ENCODE measurements around the gene ADAMTS1. TPM values are rescaled to one million over a fixed set of nuclear protein-coding genes. Genes with fewer than 3 reads are reported as not detected.
A peak's percentile ranks its signal among the peaks of the same experiment; 100 is the strongest.

Gene ADAMTS1
- total RNA-seq, 1 donor from 2014 or later = 122 TPM

DNA sequence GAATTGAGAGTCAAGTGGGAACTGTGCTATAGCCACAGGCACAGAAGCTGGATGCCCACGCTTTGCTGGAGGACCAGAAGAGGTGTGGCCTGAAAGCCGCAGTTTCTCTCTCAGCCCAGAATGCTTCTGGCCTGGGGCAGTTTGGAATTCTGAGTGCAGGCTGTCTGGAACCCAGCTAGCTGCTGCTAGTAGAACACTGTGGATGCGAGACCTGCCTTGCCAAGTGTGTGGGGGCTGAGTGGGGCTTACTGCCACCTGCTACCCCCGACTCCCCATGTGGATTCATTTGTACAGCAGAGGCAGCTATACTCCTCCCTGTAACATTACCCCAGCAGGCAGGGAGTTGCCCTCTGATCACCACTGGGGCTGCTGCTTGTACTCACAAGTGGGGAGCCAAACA is 12.2 kb downstream of the ADAMTS1 start:
- ATAC-seq (peak; percentile 13), DNase-seq (no peak)
- Histone ChIP-seq H3K27me3 (no peaks in the 10 kb centered on the region), H3K4me1 (peaks cover 4% of the 10 kb centered on the region), H3K27ac (no peak overlapping the region), H3K4me3 (no peak overlapping the region), H3K36me3 (peaks cover 18% of the 10 kb centered on the region), H3K9me3 (no peaks in the 10 kb centered on the region)
- TF ChIP-seq, protein P1, sequence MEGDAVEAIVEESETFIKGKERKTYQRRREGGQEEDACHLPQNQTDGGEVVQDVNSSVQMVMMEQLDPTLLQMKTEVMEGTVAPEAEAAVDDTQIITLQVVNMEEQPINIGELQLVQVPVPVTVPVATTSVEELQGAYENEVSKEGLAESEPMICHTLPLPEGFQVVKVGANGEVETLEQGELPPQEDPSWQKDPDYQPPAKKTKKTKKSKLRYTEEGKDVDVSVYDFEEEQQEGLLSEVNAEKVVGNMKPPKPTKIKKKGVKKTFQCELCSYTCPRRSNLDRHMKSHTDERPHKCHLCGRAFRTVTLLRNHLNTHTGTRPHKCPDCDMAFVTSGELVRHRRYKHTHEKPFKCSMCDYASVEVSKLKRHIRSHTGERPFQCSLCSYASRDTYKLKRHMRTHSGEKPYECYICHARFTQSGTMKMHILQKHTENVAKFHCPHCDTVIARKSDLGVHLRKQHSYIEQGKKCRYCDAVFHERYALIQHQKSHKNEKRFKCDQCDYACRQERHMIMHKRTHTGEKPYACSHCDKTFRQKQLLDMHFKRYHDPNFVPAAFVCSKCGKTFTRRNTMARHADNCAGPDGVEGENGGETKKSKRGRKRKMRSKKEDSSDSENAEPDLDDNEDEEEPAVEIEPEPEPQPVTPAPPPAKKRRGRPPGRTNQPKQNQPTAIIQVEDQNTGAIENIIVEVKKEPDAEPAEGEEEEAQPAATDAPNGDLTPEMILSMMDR (IDR thresholded peaks at IDR 0.05) = no peak
- intact Hi-C loops (cut with DNase I) = no loop called here

DNA sequence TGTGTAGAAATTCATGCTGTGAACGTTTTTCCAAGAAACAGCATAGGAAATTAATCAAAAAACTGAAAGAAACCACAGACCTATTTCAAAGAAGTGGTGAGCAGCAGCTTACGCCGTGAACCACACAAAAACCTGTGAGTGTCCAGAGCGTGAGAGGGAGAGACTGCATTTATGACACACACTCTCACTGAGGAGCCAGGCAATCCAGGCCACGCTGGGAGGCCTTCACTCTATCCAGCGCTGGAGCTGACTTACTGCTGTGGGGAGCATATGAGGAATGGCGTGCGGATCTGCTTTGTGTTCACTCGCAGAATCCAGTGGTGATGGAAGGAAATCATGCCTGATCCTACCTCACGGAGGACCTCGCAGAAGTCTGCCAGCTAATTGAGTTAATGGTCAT is 12.7 kb downstream of the ADAMTS1 start:
- Histone ChIP-seq H3K27ac (no peak overlapping the region), H3K4me3 (no peak overlapping the region), H3K27me3 (no peaks in the 10 kb centered on the region), H3K9me3 (no peaks in the 10 kb centered on the region), H3K36me3 (peaks cover 13% of the 10 kb centered on the region), H3K4me1 (peaks cover 1% of the 10 kb centered on the region)
- DNase-seq (no peak), ATAC-seq (peak; percentile 20)
- intact Hi-C loops (cut with DNase I) = no loop called here
- TF ChIP-seq, protein P1 (IDR thresholded peaks at IDR 0.05) = no peak

DNA sequence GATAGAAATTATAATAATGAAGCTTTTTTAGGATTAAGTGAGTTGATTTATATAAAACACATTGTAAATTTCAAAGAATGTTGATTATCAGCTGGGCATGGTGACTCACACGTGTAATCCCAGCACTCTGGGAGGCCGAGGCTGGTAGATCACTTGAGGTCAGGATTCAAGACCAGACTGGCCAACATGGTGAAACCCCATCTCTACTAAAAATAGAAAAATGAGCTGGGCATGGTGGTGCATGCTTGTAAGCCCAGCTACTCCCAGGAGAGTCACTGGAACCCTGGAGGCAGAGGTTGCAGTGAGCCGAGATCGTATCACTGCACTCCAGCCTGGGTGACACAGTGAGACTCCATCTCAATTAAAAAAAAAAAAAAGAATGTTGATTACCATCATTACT is 18.4 kb downstream of the ADAMTS1 start:
- intact Hi-C loops (cut with DNase I) = no loop called here
- H3K36me3 ChIP-seq = no peaks in the 10 kb centered on the region
- no peak overlapping the region for H3K4me3 ChIP-seq
- H3K27me3 ChIP-seq = no peaks in the 10 kb centered on the region
- ATAC-seq (no peak), DNase-seq (no peak)
- no peaks in the 10 kb centered on the region for H3K9me3 ChIP-seq
- TF ChIP-seq, protein P1 (IDR thresholded peaks at IDR 0.05) = no peak
- H3K4me1 ChIP-seq = no peaks in the 10 kb centered on the region
- H3K27ac ChIP-seq = no peak overlapping the region

DNA sequence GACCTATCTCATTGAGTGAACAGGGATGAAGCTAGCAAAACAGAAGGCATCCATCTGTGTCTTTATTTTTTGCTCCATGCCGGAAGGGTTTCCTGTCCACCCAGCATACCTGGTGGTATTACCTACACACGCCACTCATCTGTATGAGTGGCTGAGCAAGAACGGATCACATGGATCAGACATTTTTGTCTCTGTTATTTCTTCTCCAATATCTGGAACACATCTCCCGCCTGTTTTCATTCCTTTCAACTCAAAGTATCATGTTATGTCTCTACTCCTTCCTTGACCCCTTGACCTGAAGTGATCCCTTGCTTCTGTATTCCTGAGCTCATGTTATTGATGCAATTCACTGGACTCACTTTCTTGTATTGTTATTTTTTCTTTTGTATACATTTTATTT is 24.7 kb downstream of the ADAMTS1 start:
- Histone ChIP-seq H3K27ac (no peak overlapping the region), H3K36me3 (no peaks in the 10 kb centered on the region), H3K4me3 (no peak overlapping the region), H3K9me3 (no peaks in the 10 kb centered on the region), H3K27me3 (no peaks in the 10 kb centered on the region), H3K4me1 (no peaks in the 10 kb centered on the region)
- intact Hi-C loops (cut with DNase I) = no loop called here
- TF ChIP-seq, protein P1 (IDR thresholded peaks at IDR 0.05) = no peak
- DNase-seq (no peak), ATAC-seq (no peak)

DNA sequence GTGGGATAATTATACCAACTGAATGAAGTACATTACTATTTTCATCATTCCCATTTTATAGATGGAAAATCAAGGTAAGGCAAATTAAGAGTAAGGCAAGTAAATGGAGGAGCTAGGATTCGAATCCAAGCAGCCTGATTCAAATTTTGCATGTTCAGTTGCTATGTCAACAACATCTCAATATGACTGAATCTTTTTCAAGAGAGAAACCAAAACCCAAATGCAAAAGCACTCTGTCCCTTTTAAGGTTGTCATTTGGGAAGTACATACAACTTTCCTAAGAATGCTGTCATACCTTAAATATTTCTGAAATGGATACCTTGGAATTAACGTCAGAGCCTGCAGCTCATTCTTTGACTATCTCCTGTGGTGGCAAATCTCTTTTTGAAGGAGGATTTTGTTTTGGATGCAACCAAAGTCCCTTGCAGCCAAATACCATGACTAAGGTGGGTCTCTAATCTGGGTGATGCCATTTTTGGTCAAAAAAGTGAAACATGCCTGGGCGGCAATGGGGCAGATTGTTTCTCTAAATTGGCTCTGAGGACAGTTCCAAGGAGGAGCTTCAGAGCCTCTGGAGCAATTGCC is 25.4 kb downstream of the ADAMTS1 start:
- ATAC-seq = no peak
- TF ChIP-seq, protein P1 (IDR thresholded peaks at IDR 0.05) = no peak
- no peaks in the 10 kb centered on the region for H3K36me3 ChIP-seq
- intact Hi-C loops (cut with DNase I) = no loop called here
- DNase-seq = no peak
- H3K27ac ChIP-seq = no peak overlapping the region
- no peak overlapping the region for H3K4me3 ChIP-seq
- no peaks in the 10 kb centered on the region for H3K27me3 ChIP-seq
- no peaks in the 10 kb centered on the region for H3K4me1 ChIP-seq
- no peaks in the 10 kb centered on the region for H3K9me3 ChIP-seq

DNA sequence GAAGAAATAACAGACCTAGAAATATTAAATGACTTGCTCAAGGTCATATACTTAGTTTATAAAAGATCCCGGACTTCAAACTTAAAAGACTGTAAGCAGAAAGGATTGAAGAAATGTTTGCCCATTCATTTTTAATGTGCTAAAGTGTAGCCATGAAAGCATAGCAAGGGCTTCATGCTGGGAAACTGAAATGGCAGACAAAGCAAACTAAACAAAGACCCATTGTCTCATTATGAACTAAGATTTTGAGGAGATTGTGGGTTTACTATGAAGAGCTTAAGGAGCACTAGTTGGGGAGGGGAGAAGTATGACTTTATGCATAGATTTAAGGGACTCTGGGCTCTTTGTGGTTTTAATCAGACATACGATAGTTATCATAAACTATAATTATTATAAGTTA is 26.3 kb downstream of the ADAMTS1 start:
- H3K36me3 ChIP-seq = no peaks in the 10 kb centered on the region

More for the DNA sequence above, 26.3 kb downstream of the ADAMTS1 start:
- intact Hi-C loops (cut with DNase I) = no loop called here
- H3K4me3 ChIP-seq = no peak overlapping the region
- no peak for DNase-seq
- no peaks in the 10 kb centered on the region for H3K9me3 ChIP-seq
- no peaks in the 10 kb centered on the region for H3K27me3 ChIP-seq
- no peak for ATAC-seq
- H3K27ac ChIP-seq = no peak overlapping the region
- no peaks in the 10 kb centered on the region for H3K4me1 ChIP-seq
- TF ChIP-seq, protein P1 (IDR thresholded peaks at IDR 0.05) = no peak

All from upper lobe of right lung (tissue), 1 donor.